Vagina (tissue), 2 donors: Measurements from ENCODE around the gene CACHD1.

ENCODE experiments used
- POLR2A ChIP-seq, 2 donors: fragments of 450-650 bp; IDR thresholded peaks; one replicate each; pipeline ENCODE4 v1.6.1; 2017; ENCODE audit warnings: antibody characterized with exemption in 2 of 2, mild to moderate bottlenecking in 2 of 2, moderate library complexity in 2 of 2
- POLR2AphosphoS5 ChIP-seq, 2 donors: sonication (generic); formaldehyde crosslinking; IDR thresholded peaks; one replicate each; pipeline ENCODE4 v1.9.0; 2017; ENCODE audit warnings: antibody characterized with exemption in 2 of 2, mild to moderate bottlenecking in 2 of 2, low read depth in 1 of 2; ENCODE audit not compliant: insufficient read depth in 1 of 2
- TF ChIP-seq, protein P1 (sequence below), 3 experiments: fragments of 450-650 bp in 2 of 3; fragments of 200-600 bp in 1 of 3; sonication (generic) in 1 of 3; IDR thresholded peaks; one replicate each; pipeline ENCODE4 v1.5.1; 2017 to 2019; ENCODE audit warnings: antibody characterized with exemption in 3 of 3, mild to moderate bottlenecking in 2 of 3, moderate library complexity in 2 of 3

DNA sequence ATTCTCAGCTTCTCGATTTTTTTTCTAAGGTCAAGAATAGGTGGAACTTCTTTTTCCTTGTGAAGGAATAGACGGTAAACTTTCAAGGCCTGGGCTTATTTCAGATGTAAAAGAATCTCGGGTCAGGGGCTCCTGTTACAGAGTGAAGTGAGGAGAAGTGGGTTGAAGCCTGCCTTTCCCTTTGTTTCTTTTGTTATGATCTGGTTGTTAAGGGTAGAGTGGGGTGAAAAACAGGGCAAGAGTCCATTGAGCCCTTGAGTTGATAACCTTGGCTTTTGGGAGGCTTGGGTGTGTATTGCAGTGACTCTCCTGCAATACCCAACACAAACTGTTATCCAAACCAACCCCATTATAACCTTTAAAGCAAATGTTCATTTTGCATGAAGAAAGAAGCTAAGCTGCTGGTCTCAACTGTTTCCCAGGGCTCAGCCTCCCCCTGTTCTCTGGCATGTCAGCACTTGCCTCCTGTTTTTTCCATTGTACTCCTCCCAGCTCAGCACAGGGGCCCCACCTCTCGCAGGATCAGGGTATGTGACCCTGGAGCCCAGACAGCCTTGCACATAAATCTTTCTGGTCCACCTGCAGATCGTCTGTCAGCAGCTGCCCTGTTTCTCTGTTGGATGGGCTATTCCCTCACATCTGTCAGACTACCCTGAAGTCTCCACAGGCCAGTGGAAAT is 102.4 kb downstream of the CACHD1 start:
- TF ChIP-seq POLR2A (IDR thresholded peaks at IDR 0.05) (no peak), POLR2AphosphoS5 (IDR thresholded peaks at IDR 0.05; ENCODE audit: insufficient read depth in 1 of 2, low read depth in 1 of 2) (no peak)
- TF ChIP-seq, protein P1, sequence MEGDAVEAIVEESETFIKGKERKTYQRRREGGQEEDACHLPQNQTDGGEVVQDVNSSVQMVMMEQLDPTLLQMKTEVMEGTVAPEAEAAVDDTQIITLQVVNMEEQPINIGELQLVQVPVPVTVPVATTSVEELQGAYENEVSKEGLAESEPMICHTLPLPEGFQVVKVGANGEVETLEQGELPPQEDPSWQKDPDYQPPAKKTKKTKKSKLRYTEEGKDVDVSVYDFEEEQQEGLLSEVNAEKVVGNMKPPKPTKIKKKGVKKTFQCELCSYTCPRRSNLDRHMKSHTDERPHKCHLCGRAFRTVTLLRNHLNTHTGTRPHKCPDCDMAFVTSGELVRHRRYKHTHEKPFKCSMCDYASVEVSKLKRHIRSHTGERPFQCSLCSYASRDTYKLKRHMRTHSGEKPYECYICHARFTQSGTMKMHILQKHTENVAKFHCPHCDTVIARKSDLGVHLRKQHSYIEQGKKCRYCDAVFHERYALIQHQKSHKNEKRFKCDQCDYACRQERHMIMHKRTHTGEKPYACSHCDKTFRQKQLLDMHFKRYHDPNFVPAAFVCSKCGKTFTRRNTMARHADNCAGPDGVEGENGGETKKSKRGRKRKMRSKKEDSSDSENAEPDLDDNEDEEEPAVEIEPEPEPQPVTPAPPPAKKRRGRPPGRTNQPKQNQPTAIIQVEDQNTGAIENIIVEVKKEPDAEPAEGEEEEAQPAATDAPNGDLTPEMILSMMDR (IDR thresholded peaks at IDR 0.05), result no peak
